T-helper 17 cell (primary cell): Measurements from ENCODE around the gene KCNJ1. TPM values are rescaled to one million over a fixed set of nuclear protein-coding genes. Genes with fewer than 3 reads are reported as not detected.

Source experiments
- ATAC-seq: fragments of 150-1000 bp; cut with Tn5 transposase; 2 replicates; pipeline ENCODE4 v1.10.0; 2021; ENCODE audit warnings: mild to moderate bottlenecking, moderate library complexity
- DNase-seq, 3 donors: peaks; one replicate each; pipeline versions ENCODE4 v3.0.0 to v3.0.0-alpha.2; 2020 to 2021
- H3K9me3 ChIP-seq: one replicate; pipeline ENCODE4 v1.7.0; 2013; ENCODE audit warnings: low read length, mild to moderate bottlenecking; ENCODE audit not compliant: control insufficient read depth, poor library complexity, severe bottlenecking
- H3K27ac Mint-ChIP-seq: one replicate; pipeline ENCODE4 v1.8.0; 2022; ENCODE audit warnings: mild to moderate bottlenecking, moderate library complexity, mixed read lengths
- H3K27me3 Mint-ChIP-seq: one replicate; pipeline ENCODE4 v1.8.0; 2022; ENCODE audit warnings: mixed read lengths
- H3K36me3 Mint-ChIP-seq: one replicate; pipeline ENCODE4 v1.8.0; 2022; ENCODE audit warnings: low read depth, mixed read lengths
- H3K4me1 Mint-ChIP-seq: one replicate; pipeline ENCODE4 v1.8.0; 2022; ENCODE audit warnings: mild to moderate bottlenecking, mixed read lengths
- H3K4me3 Mint-ChIP-seq: one replicate; pipeline ENCODE4 v1.8.0; 2022; ENCODE audit warnings: mild to moderate bottlenecking, moderate library complexity, mixed read lengths
- total RNA-seq, 4 donors: library from RNA in 2 of 4; stranded (reverse) in 2 of 4; gene quantifications; one replicate each; pipeline ENCODE4 v1.2.3 and lab custom pipeline; 2022 to 2026

The KCNJ1 gene
- total RNA-seq, 2 donors from 2014 or later: 0.22 to 0.70 TPM

DNA sequence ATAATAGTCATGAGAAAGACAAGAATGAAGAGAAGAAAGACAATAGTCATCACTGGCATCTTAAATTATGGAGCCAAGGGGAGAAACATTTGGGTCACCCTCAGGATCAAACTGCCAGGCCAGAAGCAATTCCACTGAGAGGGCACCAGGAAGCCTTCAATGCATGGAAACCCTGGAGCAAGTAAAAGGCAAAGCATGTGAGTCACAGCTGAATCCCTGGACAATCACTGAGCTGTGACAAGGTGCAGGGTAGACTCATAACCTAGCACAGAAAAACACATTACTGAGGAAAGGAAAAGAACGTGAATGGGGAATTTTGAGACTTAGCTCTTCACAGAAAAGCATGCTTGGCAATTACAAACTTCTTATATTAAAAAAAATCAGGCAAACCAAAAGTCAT is 1.6 kb downstream of the KCNJ1 start:
- H3K4me1 Mint-ChIP-seq: peaks cover 2% of the 10 kb centered on the region
- ATAC-seq (no peak), DNase-seq (no peak)
- H3K9me3 ChIP-seq: no peaks in the 10 kb centered on the region
- no peak overlapping the region for H3K4me3 Mint-ChIP-seq
- H3K36me3 Mint-ChIP-seq: no peaks in the 10 kb centered on the region
- peak overlapping the region; percentile 49 for H3K27ac Mint-ChIP-seq
- H3K27me3 Mint-ChIP-seq: peaks cover 10% of the 10 kb centered on the region

GRCh38 chr11:128862908-128863660 is 4.0 kb downstream of the KCNJ1 start:
- Mint-ChIP-seq H3K4me3 (no peak overlapping the region), H3K4me1 (peaks cover 11% of the 10 kb centered on the region), H3K27ac (no peak overlapping the region), H3K36me3 (no peaks in the 10 kb centered on the region), H3K27me3 (peaks cover 16% of the 10 kb centered on the region)
- H3K9me3 ChIP-seq: no peaks in the 10 kb centered on the region
- DNase-seq (no peak), ATAC-seq (no peak)

DNA sequence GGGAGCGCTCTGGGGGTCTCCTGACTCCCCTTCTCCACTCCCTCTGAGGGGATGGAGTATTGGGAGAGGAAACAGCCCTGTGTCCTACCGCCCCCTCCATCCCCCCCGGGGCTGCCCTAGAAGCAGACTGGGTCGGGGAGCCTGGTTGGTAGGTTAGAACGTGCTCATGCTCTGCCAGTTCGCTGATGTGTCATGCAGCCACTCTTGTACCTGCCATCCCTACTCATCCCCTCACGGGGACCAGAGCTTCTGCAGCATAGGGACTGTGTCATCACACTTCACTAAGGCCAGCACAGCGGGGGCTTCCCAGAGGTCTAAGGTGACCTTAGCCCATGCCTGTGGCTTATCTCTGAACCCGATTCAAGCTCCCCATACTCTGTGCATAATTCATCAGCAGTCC is 4.7 kb downstream of the KCNJ1 start:
- ATAC-seq (no peak), DNase-seq (no peak)
- Mint-ChIP-seq H3K27ac (no peak overlapping the region), H3K36me3 (no peaks in the 10 kb centered on the region), H3K27me3 (peaks cover 16% of the 10 kb centered on the region), H3K4me3 (no peak overlapping the region), H3K4me1 (peaks cover 11% of the 10 kb centered on the region)
- no peaks in the 10 kb centered on the region for H3K9me3 ChIP-seq

DNA sequence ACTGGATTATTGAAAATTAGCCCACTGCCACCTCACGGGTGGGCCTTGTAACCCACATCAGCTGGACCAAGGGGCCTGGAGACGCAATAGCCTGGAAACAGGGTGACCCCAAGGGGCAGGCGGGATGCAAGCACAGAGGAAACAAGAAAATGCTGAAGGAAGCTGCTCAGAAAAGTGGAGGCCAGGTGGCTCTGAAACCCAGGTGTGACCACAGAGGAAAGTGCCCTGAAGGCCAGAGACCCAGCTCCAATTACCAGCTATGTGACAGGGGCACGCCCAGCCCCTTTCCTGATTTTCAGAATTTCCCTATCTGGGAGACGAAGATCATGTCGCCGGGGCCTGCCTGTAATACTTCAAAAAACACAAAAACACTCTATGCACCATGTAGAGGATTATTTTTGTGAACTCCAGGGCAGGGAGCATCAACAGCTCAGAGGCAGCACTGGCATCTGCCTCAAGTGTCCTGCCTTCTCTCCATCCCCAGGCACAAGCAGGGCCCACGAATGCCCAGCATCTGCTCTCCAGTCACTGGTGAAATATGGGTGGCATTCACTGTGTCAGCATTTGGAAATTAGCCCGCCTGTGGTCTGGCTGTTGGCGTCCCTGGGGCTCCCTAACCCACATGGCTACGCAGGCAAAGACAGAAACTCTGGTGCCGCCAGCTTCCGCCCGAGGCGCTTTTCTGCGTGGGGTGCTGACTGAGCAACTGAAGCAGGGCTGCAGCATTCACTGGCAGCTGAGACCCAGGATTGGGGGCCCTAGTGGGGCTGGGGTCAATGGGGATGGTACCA is 6.3 kb downstream of the KCNJ1 start:
- Mint-ChIP-seq H3K36me3 (peaks cover 7% of the 10 kb centered on the region), H3K4me3 (no peak overlapping the region), H3K4me1 (peaks cover 16% of the 10 kb centered on the region), H3K27me3 (peaks cover 16% of the 10 kb centered on the region), H3K27ac (no peak overlapping the region)
- no peaks in the 10 kb centered on the region for H3K9me3 ChIP-seq
- DNase-seq (no peak), ATAC-seq (no peak)

DNA sequence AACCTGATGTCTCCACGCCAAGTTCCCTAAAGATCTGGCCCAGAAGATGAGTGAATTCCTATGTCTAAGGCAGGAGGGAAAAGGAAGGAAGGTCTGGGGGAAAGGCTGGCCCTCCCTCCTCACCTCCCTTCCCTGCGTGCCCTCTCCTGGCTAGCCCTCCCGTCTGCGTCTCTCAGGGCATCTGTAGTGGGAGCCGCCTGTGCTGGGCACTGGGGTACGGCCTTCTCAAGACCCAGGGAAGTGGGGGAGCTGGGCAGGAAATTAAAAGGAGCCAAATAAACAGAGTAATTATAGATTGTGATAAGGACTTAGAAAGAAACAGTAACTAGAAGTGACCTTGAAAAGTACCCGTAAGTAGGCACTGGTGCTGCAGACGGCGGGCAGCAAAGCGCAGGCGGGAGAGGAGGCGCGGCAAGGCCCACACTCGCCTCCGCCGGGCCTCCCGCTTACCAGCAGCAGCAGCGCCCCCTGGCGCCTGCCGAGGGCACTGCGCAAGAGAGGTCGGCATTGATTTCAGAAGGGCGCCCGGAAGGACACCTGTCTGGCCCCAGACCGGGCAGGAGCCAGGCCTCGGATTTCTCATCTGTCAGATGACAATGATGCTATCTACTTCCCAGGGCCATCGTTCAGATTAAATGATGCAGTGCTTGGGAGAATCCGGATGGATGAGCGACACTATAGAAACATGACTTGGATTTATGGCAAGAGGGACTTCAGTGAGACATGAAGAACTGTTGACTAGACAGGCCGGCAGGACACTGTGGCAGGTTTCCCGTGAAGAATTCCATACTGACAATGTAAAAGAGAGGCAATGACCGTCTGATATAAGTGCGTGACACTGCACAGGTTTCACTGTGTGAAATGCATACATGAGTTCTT is 7.3 kb downstream of the KCNJ1 start:
- H3K27me3 Mint-ChIP-seq: peaks cover 12% of the 10 kb centered on the region
- peak; percentile 62 to 80 (median 70) for DNase-seq

GRCh38 chr11:128857341-128857740 is 9.8 kb downstream of the KCNJ1 start:
- peaks cover 7% of the 10 kb centered on the region for H3K36me3 Mint-ChIP-seq
- ATAC-seq (no peak), DNase-seq (no peak)
- peaks cover 17% of the 10 kb centered on the region for H3K4me1 Mint-ChIP-seq
- H3K9me3 ChIP-seq: no peaks in the 10 kb centered on the region
- H3K4me3 Mint-ChIP-seq: no peak overlapping the region
- no peak overlapping the region for H3K27ac Mint-ChIP-seq
- peaks cover 11% of the 10 kb centered on the region for H3K27me3 Mint-ChIP-seq

More for the DNA sequence above, 7.3 kb downstream of the KCNJ1 start:
- peak; percentile 96 for ATAC-seq
- Mint-ChIP-seq H3K4me3 (peak overlapping the region; percentile 43), H3K4me1 (peaks cover 17% of the 10 kb centered on the region), H3K27ac (no peak overlapping the region), H3K36me3 (peaks cover 7% of the 10 kb centered on the region)
- H3K9me3 ChIP-seq: no peaks in the 10 kb centered on the region

- H3K9me3 ChIP-seq: no peaks in the 10 kb centered on the region
- Mint-ChIP-seq H3K4me3 (no peak overlapping the region), H3K27me3 (peaks cover 11% of the 10 kb centered on the region), H3K36me3 (peaks cover 7% of the 10 kb centered on the region), H3K27ac (peak overlapping the region; percentile 27), H3K4me1 (peaks cover 17% of the 10 kb centered on the region)
- DNase-seq (no peak), ATAC-seq (no peak)
These were observed 10.9 kb downstream of the KCNJ1 start for GRCh38 chr11:128856241-128856640.

DNA sequence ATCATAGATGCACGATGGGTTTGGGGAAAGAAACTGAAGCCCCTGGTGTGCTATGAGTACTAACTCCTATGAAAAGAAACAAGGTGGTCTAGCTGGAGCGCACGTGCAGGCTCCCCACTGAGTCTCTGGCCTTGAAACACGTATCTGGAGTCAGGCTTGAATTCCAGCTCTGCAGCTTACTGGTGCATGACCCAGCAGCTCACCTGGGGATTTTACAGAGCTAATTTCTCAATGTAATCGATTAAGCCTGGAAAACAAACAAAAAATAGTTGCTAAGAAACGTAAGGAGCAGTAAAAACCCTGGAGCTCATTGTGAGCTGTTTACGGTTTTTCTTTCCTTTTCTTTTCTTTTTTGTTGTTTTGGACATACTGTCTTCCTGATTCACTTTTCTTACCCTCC is 12.3 kb downstream of the KCNJ1 start:
- H3K36me3 Mint-ChIP-seq: peaks cover 7% of the 10 kb centered on the region
- no peak overlapping the region for H3K4me3 Mint-ChIP-seq
- DNase-seq (no peak), ATAC-seq (no peak)
- no peak overlapping the region for H3K27ac Mint-ChIP-seq
- peaks cover 5% of the 10 kb centered on the region for H3K27me3 Mint-ChIP-seq
- no peaks in the 10 kb centered on the region for H3K9me3 ChIP-seq
- peaks cover 13% of the 10 kb centered on the region for H3K4me1 Mint-ChIP-seq

- Mint-ChIP-seq H3K4me1 (peaks cover 16% of the 10 kb centered on the region), H3K36me3 (peaks cover 7% of the 10 kb centered on the region), H3K27ac (no peak overlapping the region), H3K4me3 (no peak overlapping the region), H3K27me3 (peaks cover 5% of the 10 kb centered on the region)
- no peaks in the 10 kb centered on the region for H3K9me3 ChIP-seq
- no peak for ATAC-seq
- DNase-seq: no peak
These were observed 13.5 kb downstream of the KCNJ1 start for GRCh38 chr11:128853559-128853958.

- no peak overlapping the region for H3K4me3 Mint-ChIP-seq
- ATAC-seq: no peak
- no peaks in the 10 kb centered on the region for H3K9me3 ChIP-seq
- peaks cover 5% of the 10 kb centered on the region for H3K27me3 Mint-ChIP-seq
- H3K4me1 Mint-ChIP-seq: peaks cover 20% of the 10 kb centered on the region
- no peak for DNase-seq
- no peak overlapping the region for H3K27ac Mint-ChIP-seq
- peaks cover 7% of the 10 kb centered on the region for H3K36me3 Mint-ChIP-seq
These were observed 14.6 kb downstream of the KCNJ1 start for GRCh38 chr11:128852327-128853023.

DNA sequence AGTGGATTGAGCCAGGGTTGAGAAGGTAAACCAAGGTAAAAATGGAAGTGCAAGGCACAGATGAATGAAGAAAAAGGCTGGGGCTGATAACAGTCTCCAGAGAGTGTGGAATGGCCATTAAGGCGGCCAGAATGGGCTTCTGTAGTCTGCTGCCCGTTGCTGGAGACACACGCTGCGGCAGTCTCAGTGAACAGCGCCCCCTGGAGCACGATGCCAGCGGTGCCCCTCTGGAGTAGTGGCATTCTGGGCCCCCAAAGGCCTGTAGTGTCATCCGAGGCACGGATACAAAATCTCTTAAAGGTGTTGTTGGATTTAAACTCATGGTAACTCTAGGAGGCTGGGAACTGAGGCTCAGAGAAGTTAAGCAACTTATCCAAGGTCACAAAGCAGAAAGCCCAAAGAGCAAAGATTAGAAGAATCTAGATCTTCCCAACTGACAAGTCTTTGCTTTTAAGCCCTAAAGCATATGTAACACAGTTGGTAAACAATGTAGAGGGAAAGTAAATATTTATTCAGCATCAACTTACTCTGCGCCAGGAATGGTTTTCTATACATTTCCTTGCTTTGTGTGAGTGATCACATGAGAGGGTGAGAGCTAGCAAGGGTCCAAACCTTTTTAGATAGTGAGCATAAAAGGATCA is 18.2 kb downstream of the KCNJ1 start:
- H3K36me3 Mint-ChIP-seq: no peaks in the 10 kb centered on the region
- H3K4me3 Mint-ChIP-seq: no peak overlapping the region
- peaks cover 33% of the 10 kb centered on the region for H3K4me1 Mint-ChIP-seq
- DNase-seq: peak; percentile 52 to 70 (median 58)
- H3K27me3 Mint-ChIP-seq: no peaks in the 10 kb centered on the region
- peak; percentile 79 for ATAC-seq
- H3K27ac Mint-ChIP-seq: peak overlapping the region; percentile 54
- no peaks in the 10 kb centered on the region for H3K9me3 ChIP-seq

GRCh38 chr11:128846985-128847384 is 20.1 kb downstream of the KCNJ1 start:
- H3K27ac Mint-ChIP-seq: no peak overlapping the region
- no peak for ATAC-seq
- no peaks in the 10 kb centered on the region for H3K9me3 ChIP-seq
- H3K27me3 Mint-ChIP-seq: no peaks in the 10 kb centered on the region
- no peaks in the 10 kb centered on the region for H3K36me3 Mint-ChIP-seq
- peaks cover 46% of the 10 kb centered on the region for H3K4me1 Mint-ChIP-seq
- no peak for DNase-seq
- H3K4me3 Mint-ChIP-seq: no peak overlapping the region
